Fibroblast of pulmonary artery (primary cell): ENCODE measurements around the gene MARCKS.

ENCODE experiments used
- DNase-seq: peaks from one replicate; pipeline ENCODE4 v3.0.0-alpha.2; 2010; ENCODE audit warnings: low read depth
- H3K4me3 ChIP-seq: replicated peaks from 2 replicates; pipeline ENCODE4 v1.5.1; 2011; ENCODE audit warnings: low read depth, mild to moderate bottlenecking, control low read depth, low read length, moderate library complexity
- TF ChIP-seq, protein P1 (sequence below): IDR thresholded peaks from 2 replicates; pipeline ENCODE4 v1.5.1; 2011; ENCODE audit warnings: mild to moderate bottlenecking, control low read depth, low read length, inconsistent platforms; ENCODE audit errors: missing control alignments

Gene MARCKS, protein sequence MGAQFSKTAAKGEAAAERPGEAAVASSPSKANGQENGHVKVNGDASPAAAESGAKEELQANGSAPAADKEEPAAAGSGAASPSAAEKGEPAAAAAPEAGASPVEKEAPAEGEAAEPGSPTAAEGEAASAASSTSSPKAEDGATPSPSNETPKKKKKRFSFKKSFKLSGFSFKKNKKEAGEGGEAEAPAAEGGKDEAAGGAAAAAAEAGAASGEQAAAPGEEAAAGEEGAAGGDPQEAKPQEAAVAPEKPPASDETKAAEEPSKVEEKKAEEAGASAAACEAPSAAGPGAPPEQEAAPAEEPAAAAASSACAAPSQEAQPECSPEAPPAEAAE

DNA sequence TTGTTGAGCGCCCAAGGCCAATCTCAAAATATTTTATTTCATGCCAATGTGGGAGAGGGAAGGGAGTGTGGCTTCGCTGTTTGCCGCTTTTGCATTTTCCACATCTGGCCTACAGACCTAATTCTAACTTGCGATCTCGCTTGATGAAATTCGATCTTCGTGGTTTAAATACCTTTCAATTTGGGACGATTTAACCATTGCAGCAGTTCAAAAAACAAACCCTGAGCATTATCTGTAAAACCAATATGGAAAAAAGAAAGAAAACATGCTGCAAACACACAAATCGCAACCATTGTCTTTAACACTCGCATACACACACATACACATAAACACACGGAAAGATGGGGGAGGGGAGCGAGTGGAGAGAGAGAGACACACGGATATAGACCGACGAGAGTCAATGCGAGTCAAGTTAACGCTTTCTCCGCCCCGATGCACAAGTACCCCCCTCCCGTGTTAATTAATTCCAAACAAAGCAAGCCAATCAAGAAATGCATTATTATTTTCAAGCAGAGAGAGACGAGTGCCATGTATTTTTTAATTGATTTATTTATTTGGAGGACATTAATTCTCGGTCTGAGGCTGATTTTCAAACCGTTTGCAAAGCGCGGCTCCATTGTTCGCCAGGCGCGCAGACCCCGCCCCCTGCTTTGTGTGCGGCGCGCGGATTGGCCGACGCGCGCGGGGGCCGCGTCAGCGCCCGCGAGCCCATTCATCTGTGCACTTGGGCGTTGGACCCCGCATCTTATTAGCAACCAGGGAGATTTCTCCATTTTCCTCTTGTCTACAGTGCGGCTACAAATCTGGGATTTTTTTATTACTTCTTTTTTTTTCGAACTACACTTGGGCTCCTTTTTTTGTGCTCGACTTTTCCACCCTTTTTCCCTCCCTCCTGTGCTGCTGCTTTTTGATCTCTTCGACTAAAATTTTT, at the start of gene MARCKS:
TSS of gene MARCKS (plus strand) at position 721 of the 931 bp plus-strand sequence. CDS start 401 bp downstream, outside the sequence.
- H3K4me3 ChIP-seq = peak within 1 kb of the TSS; percentile 100
- peak; percentile 93 for DNase-seq
- TF ChIP-seq, protein P1, sequence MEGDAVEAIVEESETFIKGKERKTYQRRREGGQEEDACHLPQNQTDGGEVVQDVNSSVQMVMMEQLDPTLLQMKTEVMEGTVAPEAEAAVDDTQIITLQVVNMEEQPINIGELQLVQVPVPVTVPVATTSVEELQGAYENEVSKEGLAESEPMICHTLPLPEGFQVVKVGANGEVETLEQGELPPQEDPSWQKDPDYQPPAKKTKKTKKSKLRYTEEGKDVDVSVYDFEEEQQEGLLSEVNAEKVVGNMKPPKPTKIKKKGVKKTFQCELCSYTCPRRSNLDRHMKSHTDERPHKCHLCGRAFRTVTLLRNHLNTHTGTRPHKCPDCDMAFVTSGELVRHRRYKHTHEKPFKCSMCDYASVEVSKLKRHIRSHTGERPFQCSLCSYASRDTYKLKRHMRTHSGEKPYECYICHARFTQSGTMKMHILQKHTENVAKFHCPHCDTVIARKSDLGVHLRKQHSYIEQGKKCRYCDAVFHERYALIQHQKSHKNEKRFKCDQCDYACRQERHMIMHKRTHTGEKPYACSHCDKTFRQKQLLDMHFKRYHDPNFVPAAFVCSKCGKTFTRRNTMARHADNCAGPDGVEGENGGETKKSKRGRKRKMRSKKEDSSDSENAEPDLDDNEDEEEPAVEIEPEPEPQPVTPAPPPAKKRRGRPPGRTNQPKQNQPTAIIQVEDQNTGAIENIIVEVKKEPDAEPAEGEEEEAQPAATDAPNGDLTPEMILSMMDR = no peak

DNA sequence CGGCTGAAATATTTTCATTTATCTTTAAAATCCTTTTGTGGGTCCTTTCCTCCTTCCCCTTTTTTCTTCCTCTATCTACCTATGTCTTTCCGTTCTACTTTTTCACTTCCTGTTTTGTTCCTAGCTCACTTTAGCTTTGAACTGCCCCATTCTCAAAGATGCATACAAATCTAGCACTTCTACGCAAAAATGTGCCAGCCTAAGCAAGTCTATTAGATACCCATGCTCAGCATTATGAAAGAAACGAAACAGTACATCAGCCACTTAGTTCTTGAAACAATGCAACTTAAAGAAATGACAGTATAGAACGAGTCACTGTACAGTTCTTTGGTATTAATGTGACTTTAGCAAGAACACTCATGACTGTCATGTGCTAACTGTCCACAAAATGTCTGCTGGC, 47.3 kb upstream of the MARCKS start:
- H3K4me3 ChIP-seq = no peak overlapping the region
- TF ChIP-seq, protein P1 = no peak
- DNase-seq = no peak

DNA sequence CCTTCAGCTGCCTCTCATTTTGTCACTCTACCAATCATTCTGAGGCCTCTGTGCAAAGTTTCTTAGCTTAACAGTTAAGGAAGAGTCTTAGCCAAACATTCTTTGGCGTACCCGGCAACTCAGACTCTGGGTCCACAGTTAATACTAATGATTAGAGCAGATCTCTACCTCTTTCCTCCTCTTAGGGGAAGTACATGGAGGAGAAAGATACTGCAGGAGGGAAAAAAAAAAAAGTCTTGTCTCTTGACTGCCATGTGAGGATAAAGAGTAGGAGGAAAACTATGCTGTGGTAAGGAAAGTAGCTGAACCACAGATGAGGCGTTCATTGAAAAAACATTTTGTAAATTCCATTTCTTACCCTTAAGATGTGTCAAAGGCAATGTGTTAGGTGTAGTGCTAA, 44.0 kb upstream of the MARCKS start:
- TF ChIP-seq, protein P1 = no peak
- DNase-seq = peak; percentile 53
- H3K4me3 ChIP-seq = no peak overlapping the region

DNA sequence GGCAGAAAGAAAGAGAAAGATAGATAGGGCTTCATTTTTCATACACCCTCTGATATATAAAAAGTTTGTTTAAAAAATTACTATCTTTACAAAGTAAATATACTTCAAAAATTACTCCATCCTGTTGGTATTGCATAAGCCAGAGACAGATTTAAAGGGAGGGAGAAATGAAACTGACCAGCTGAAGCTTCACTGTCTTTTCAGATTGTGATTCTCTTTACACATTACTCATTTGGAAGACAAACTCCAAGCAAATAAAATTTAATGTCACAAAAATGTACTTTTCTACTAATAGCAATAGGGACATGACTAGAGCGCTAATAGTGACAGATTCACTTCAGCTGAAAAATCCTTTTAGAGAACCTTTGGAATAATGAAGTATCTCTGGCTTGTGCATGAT, 38.6 kb upstream of the MARCKS start:
- DNase-seq = peak; percentile 16
- no peak overlapping the region for H3K4me3 ChIP-seq
- TF ChIP-seq, protein P1 = no peak

DNA sequence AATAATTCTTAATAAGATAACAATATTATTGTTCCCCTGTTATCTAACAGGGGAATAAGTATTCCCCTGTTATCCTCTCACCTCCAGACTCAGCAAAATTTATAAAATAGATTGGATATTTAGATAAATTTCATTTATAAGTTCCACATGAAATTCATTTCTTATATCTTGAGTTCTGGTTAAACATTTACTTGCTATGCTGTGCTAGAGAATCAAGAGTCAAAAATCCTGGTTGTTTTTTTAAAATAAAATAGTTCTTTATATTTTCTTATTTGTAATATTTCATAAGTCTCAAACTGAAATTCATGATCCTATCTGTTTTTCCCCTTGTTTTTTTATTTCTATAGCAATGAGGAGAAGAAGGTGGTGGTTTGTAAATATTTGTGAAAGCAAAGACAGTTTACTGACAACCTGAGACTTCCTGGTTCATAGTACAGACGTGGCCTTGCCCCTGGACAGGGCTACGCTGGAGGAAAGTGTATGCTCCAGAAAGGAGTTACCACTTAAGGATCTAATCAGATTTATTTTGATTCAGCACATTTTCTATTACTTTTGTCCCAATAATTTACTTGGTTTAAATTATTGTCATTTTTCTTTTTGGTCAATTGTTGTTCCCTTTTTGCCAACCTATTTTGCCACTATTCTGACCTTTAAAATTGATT, 37.8 kb upstream of the MARCKS start:
- no peak overlapping the region for H3K4me3 ChIP-seq
- TF ChIP-seq, protein P1 = no peak
- DNase-seq = no peak

DNA sequence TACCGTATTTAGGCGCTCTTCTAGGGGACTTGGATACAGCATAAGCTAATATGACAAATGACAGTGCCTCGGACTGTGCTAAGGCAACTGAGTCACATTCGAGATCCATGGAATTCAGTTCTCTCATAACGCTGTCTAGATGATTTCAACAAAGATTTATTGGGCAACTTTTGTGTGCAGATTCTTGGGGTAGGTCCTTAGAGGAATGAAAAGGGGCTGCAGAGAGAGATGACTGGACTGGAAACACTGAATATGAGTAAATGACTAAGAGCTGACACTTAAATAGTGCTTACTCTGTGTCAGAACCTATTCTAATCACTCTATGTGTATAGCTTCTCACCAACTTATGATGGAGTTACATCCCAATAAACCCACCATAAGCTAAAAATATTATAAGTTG, 36.4 kb upstream of the MARCKS start:
- no peak for DNase-seq
- TF ChIP-seq, protein P1 = no peak
- H3K4me3 ChIP-seq = no peak overlapping the region
